PFSK-1 (cell line): Measurements from ENCODE around the gene KCNK6.

Experiments used
- FOXP2 ChIP-seq: optimal IDR thresholded peaks from 2 replicates; pipeline ENCODE3; 2011; ENCODE audit warnings: borderline replicate concordance, control low read depth, inconsistent platforms; ENCODE audit not compliant: insufficient read depth; ENCODE audit errors: extremely low read length, extremely low read depth
- POLR2AphosphoS5 ChIP-seq: IDR thresholded peaks from 2 replicates; pipeline ENCODE4 v1.6.1; 2012; ENCODE audit warnings: low read depth, mild to moderate bottlenecking, control low read depth, low read length, moderate library complexity
- SIN3A ChIP-seq: IDR thresholded peaks from 2 replicates; pipeline ENCODE4 v1.6.1; 2012; ENCODE audit warnings: mild to moderate bottlenecking, low read length, moderate library complexity, borderline replicate concordance; ENCODE audit not compliant: insufficient read depth
- TAF1 ChIP-seq: IDR thresholded peaks from 2 replicates; pipeline ENCODE4 v1.6.1; 2012; ENCODE audit warnings: low read length, control low read depth, borderline replicate concordance; ENCODE audit not compliant: insufficient read depth
- TF ChIP-seq, protein P1 (sequence below), 2 experiments: IDR thresholded peaks; 2 replicates each; pipeline versions ENCODE4 v1.6.1 to v1.8.0; 2011 to 2012; ENCODE audit warnings: low read depth in 2 of 2, low read length in 2 of 2, control low read depth in 1 of 2, inconsistent platforms in 1 of 2, mild to moderate bottlenecking in 1 of 2, moderate library complexity in 1 of 2; ENCODE audit not compliant: insufficient read depth in 1 of 2

Gene KCNK6

DNA sequence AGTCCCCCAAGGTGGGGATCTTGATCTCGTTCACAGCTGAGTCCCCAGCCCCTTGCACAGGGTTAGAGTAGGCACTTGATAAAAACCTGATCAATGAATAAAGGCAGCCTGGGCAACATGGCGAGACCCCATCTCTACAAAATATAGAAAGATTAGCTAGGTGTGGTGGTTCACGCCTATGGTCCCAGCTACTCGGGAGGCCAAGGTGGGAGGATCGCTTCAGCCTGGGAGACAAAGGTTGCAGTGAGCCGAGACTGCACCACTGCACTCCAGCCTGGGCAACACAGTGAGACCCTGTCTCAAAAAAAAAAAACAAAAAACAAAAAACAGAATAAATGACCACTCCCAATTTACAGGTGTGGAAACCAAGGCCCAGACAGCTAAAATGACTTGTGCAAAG, 8.7 kb upstream of the KCNK6 start:
- TF ChIP-seq FOXP2 = no peak
- no peak for TF ChIP-seq SIN3A
- TF ChIP-seq, protein P1, sequence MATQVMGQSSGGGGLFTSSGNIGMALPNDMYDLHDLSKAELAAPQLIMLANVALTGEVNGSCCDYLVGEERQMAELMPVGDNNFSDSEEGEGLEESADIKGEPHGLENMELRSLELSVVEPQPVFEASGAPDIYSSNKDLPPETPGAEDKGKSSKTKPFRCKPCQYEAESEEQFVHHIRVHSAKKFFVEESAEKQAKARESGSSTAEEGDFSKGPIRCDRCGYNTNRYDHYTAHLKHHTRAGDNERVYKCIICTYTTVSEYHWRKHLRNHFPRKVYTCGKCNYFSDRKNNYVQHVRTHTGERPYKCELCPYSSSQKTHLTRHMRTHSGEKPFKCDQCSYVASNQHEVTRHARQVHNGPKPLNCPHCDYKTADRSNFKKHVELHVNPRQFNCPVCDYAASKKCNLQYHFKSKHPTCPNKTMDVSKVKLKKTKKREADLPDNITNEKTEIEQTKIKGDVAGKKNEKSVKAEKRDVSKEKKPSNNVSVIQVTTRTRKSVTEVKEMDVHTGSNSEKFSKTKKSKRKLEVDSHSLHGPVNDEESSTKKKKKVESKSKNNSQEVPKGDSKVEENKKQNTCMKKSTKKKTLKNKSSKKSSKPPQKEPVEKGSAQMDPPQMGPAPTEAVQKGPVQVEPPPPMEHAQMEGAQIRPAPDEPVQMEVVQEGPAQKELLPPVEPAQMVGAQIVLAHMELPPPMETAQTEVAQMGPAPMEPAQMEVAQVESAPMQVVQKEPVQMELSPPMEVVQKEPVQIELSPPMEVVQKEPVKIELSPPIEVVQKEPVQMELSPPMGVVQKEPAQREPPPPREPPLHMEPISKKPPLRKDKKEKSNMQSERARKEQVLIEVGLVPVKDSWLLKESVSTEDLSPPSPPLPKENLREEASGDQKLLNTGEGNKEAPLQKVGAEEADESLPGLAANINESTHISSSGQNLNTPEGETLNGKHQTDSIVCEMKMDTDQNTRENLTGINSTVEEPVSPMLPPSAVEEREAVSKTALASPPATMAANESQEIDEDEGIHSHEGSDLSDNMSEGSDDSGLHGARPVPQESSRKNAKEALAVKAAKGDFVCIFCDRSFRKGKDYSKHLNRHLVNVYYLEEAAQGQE (IDR thresholded peaks at IDR 0.05; ENCODE audit: insufficient read depth in 1 of 2, low read depth in 2 of 2, low read length in 2 of 2) = no peak
- TF ChIP-seq POLR2AphosphoS5 = no peak
- TF ChIP-seq TAF1 = no peak

DNA sequence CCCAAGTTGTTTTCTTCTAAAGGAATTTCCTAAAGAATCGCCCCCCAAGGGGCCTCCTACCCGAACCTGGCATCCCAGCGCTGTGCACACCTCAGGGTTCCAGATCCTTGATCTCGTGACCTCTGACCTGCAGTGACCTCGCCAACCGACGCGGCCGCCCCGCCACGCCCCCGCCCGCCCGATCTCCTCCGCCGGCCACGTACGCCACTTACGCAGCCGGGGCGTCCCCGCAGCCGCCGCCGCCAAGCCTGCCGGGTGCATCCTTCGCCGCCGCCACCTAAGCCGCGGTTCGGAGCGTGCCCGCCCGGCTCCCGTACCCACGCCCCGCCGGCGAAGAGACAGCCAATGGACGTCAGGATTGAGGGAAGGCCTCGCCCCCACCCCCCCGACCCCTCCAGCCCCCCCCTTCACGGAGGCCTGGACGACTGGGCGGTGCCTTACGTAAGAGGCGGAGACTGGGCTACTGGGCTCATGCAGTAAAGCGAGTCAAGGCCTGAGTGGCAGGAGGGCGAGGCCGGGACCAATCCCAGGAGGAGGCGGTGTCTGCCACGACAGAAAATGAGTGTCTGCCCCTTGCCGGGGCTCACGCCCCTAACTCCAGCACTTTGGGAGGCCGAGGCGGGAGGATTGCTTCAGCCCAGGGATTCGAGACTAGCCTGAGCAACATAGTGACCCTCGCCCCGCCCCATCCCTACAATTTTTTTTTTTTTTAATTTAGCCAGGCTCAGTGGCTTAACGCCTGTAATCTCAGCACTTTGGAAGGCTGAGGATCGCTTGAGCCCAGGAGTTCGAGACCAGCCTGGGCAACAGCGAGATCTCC, 3.8 kb upstream of the KCNK6 start, which contains the start of gene YIF1B:
YIF1B (minus strand) TSS at position 291 of the 820 bp plus-strand sequence; CDS start at position 261, 30 bp downstream.
- TF ChIP-seq FOXP2 = peak; percentile 93
- TF ChIP-seq, protein P1 (IDR thresholded peaks at IDR 0.05; ENCODE audit: insufficient read depth in 1 of 2, low read depth in 2 of 2, low read length in 2 of 2) = no peak

DNA sequence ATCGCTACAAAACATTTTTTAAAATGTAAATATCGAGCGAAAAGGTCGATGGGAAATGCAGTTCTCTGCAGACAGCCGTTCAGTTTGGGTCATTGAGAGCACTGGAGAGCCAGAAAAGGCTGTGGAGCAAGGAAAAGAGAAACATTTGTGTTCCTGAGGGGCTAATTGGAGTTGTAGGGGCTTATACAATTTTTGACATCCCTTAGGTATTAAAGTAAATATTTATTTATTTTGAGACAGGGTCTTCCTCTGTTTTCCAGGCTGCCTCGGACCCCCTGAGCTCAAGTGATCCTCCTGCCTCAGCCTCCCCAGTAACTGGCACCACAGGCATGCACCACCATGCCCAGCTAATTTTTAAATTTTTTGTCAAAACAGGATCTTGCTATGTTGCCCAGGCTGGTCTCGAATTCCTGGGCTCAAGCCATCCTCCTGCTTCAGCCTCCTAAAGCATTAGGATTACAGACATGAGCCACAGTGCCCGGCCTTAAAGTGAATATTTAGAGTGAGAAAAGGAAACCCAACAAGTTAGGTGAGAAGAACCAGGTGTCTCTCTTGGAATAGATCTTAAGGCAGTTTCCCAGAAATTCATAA, 3.1 kb upstream of the KCNK6 start:
- TF ChIP-seq, protein P1 (IDR thresholded peaks at IDR 0.05; ENCODE audit: insufficient read depth in 1 of 2, low read depth in 2 of 2, low read length in 2 of 2) = no peak

DNA sequence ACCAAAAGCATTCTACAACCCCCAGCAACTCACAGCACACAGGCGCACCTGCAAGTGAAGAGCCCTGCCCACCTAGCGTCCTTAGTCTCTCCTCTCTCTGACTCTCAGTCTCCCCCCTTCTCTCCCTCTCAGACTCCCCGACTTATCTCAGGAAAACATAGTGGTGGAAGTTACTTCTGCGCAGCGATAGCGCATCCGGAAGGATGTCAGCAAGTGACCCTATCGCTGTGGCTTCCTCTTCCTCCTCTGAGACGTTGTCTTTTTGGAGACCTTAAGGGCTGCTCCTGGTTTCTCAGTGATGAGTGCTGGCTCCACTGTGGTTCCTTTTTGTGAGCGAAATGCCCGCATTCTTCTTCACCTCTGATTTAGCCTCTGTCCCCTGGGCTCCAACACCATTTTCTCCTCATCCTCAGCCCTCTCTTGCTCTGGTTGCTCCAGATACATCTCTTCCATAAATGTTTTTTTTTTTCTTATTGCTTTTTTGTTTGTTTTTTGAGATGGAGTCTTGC, 2.5 kb upstream of the KCNK6 start:
- TF ChIP-seq FOXP2 = no peak
- no peak for TF ChIP-seq TAF1
- TF ChIP-seq, protein P1 (IDR thresholded peaks at IDR 0.05; ENCODE audit: insufficient read depth in 1 of 2, low read depth in 2 of 2, low read length in 2 of 2) = no peak
- TF ChIP-seq POLR2AphosphoS5 = no peak
- TF ChIP-seq SIN3A = no peak

DNA sequence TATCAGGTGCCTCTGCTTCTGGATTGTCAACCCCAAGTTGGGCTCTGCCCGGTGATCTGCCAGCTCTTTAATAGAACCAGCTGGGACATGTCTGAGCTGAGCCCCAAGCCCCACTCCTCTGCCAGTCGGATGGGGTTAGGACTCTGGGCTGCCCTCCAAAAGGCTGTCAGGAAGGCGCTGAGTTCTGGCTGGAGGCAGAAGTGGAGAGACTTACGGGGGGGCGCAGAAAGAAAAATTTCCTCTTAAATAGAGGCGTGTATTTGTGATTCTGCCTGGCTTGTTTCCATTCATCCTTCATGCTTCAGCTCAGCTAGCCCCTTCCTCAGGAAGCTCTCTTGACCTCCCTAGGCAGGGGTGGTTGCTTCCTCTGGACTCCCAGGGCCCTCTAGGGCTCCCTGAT, 985 bp upstream of the KCNK6 start:
- no peak for TF ChIP-seq TAF1
- TF ChIP-seq POLR2AphosphoS5 = no peak
- TF ChIP-seq FOXP2 = no peak
- no peak for TF ChIP-seq SIN3A
- TF ChIP-seq, protein P1 (IDR thresholded peaks at IDR 0.05; ENCODE audit: insufficient read depth in 1 of 2, low read depth in 2 of 2, low read length in 2 of 2) = no peak
